Epidermal melanocyte (primary cell): Measurements from ENCODE around the gene DDX5.
"Not testable (repeated sequence)": the region's sequence is repeated elsewhere in the genome, so short reads cannot be mapped to it uniquely, and the experiment has no call there.

Experiments
- DNase-seq: peaks from one replicate; pipeline ENCODE4 v3.0.0; 2011; ENCODE audit warnings: low spot score; ENCODE audit not compliant: insufficient read length

The DDX5 gene

GRCh38 chr17:64508683-64509082 lies 2.6 kb upstream of the DDX5 start:
- no peak for DNase-seq

- DNase-seq: peak; percentile 64
Observed at GRCh38 chr17:64507413-64507782, 1.3 kb upstream of the DDX5 start.

- peak; percentile 72 for DNase-seq
Observed at GRCh38 chr17:64506576-64507412, 705 bp upstream of the DDX5 start, which contains the start of gene CEP95. CEP95 (plus strand) TSS chr17:64506977; CDS start chr17:64507098, 121 bp downstream.

DNA sequence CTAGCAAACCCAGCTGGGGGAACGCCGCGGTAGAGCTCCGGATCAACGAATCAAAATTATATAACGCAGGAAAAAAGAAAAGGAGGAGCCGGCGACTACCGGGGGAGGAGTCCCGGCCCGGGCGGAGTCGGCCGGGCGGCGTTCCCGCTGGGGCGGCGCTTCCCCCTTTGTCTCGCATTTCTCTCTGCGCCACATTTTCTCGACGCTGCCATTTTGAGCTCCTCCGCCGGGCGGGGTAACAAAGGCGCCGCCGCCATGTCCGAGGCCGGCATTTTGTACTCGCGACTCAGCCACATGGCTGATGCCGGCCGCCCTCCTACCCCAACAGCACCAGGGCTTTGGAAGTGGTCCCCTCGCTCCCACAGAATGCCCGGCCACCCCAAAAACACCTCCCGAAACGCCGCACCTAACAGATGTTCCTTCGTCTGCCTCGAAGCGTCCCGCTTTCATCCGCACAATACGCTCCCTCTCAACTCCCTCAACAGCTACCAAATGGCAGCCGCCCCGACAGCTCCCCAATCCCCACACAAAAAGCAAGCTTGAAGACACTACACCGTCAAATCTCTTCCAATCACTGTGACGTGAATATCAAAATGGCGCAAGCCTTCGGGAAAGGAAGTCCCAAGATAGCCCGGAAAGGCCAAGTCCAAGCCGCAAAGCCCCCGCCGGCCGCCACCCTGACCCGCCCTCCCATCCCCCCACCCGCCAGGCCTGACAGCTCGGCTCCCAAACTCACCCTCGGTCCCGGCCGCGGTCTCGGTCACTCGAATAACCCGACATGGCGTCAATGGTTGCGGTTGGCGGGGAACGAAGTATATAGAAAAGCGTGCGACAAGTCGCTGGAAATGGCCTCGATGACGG lies 519 bp downstream of the DDX5 start:
- DNase-seq: peak; percentile 59

- no peak for DNase-seq
Observed at GRCh38 chr17:64504769-64505339, 1.2 kb downstream of the DDX5 start.

DNA sequence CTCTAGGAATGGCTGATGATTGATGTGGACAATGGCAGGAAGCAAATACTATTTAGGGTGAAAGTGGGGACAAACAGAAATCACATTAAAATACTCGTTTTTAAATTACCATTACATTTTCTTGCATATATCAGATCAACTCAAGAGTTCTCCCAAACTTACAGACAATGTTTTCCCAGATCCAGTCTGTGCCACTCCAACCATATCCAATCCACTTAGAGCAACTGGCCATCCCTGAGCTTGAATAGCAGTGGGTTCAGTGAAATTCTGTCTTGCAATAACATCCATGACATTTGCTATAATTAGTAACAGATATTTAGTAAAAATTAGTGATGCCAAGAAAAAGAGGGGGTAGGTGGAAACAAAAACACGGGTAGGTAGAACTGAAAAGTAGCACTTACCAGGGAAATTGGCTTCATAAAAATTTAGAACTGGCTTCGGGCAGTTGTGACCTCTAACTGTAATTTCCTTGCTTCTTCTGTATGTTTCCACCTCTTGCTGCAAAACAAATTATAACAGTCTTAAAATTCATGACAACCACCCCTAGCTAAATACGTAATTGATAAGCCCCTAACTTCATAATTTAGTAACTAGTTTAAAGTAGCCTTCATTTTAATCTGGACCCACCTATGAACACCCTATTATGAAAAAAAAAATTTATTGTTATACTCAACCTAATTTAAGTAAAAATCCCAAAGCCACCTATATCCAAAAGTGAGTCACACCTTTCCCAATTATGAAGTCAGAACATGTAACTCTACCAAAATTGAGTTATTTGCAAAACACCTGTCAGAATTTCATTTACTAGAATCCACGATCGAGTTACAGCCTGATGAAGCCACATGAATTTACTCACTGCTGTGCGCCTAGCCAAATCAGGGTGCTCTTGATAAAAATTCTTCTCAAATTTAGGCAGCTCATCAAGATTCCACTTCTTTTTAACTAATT lies 2.0 kb downstream of the DDX5 start:
- no peak for DNase-seq

- no peak for DNase-seq
Observed at GRCh38 chr17:64503341-64503740, 2.7 kb downstream of the DDX5 start.

DNA sequence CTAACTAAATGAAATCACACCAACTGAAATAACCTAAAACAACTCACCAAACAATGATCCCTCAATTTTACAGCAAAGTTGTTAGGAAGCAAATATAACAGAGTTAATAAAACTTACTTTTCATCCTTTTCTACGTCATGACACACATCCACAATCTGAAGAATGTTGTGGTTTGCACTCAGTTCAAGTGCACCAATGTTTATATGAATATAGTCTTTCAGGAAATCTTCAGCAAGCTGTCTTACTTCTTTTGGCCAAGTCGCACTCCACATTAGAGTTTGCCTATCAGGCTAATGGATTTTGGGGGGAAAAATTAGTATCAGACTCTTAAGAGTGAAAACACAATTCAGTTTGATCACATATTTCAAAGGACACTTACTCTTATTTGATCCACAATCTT lies 3.3 kb downstream of the DDX5 start:
- no peak for DNase-seq

- no peak for DNase-seq
Observed at GRCh38 chr17:64502021-64502420, 4.1 kb downstream of the DDX5 start.

- no peak for DNase-seq
Observed at GRCh38 chr17:64500862-64501765, 5.0 kb downstream of the DDX5 start.

DNA sequence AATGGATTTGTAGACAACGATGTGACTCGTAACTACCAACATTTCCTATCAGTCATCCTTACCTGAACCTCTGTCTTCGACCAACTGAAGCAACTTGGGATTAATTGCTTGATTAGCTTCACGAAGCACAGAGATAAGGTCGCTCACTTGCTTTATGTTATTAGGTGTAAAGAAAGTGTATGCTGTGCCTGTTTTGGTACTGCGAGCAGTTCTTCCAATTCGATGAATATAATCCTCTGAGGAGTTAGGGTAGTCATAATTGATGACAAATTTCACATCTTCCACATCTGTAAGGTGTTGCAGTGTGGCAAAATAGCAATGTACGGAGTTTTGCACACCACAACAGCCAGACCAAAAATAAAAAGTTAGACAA lies 5.6 kb downstream of the DDX5 start:
- no peak for DNase-seq

GRCh38 chr17:64499805-64500486 lies 6.1 kb downstream of the DDX5 start:
- no peak for DNase-seq

GRCh38 chr17:64498308-64499203 lies 7.5 kb downstream of the DDX5 start:
- no peak for DNase-seq

GRCh38 chr17:64497565-64498035 lies 8.5 kb downstream of the DDX5 start:
- no peak for DNase-seq

DNA sequence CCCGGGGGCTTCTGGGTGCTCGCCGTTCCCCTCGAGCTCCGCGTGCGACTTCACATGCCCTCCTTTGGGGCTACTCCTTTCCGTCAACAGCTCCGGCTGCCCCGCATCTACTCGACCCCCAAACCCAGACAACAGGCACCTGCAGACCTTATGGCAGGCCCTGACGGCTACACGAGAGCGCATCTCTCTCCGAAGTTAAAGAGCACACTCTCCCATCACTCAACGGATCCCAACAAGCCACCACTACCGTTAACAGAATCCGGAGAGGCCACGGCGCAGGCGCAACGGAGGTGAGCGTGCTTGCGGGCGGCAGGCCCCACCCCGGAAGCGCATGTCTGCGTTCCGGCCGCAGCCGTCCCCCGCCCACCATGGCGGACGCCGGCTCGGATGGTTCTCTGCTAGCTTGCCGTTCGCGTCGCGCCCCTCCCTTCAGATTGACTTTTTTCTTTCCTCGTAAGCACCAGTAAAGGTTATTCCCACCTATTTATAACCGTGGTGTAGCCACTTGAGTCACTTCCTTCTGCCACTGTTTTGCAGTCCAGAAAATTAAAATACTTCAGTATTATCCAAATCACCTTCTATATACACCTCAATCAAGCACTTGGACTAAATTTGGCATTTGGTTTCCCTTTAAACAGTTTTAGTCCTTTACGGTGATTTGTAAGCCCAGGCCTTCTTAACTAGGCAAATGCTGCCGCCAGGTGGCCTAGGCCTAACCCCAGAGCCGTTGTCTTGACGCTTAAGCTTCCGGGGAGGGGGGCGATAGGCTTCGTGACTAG lies 9.1 kb downstream of the DDX5 start, which contains the start of gene POLG2:
POLG2 (minus strand) TSS at position 269 of the 779 bp plus-strand sequence; CDS start at position 183, 86 bp downstream.
- peak; percentile 81 for DNase-seq

- DNase-seq: no peak
Observed at GRCh38 chr17:64496348-64496785, 9.7 kb downstream of the DDX5 start.

- not testable (repeated sequence) for DNase-seq
Observed at GRCh38 chr17:64495300-64495699, 10.8 kb downstream of the DDX5 start.
